ENCODE measurements around the gene PROSER2. TPM values are rescaled to one million over a fixed set of nuclear protein-coding genes. Genes with fewer than 3 reads are reported as not detected.

The PROSER2 gene
- polyA plus RNA-seq, 3 donors, result 1.2 to 2.2 (median 2.0) TPM

GRCh38 chr10:11895598-11895997, 72.4 kb downstream of the PROSER2 start:
- Mint-ChIP-seq H3K36me3 (no peaks in the 10 kb centered on the region), H3K9me3 (peaks cover 0 to 10% (median 3%) of the 10 kb centered on the region in 7 donors), H3K4me1 (no peaks in the 10 kb centered on the region), H3K27me3 (ENCODE audit: low read depth in 3 of 3) (peaks cover 0 to 8% (median 0%) of the 10 kb centered on the region in 3 donors), H3K4me3 (no peak overlapping the region), H3K27ac (no peak overlapping the region)
- TF ChIP-seq CTCF (IDR thresholded peaks at IDR 0.05), result no peak
- no peak overlapping the region for H3K9ac ChIP-seq (ENCODE audit: insufficient read depth, low read length, poor library complexity, severe bottlenecking)
- H3K4me2 ChIP-seq (replicated peaks; ENCODE audit: extremely low read depth, low read length, poor library complexity, severe bottlenecking), result no peak overlapping the region
- no peak for DNase-seq
- no peaks in the 10 kb centered on the region for H3K36me3 ChIP-seq (replicated peaks in 1 of 2; ENCODE audit: control insufficient read depth in 1 of 2, insufficient read depth in 2 of 2, low read length in 2 of 2)
- H3K4me1 ChIP-seq (ENCODE audit: control insufficient read depth in 1 of 2, insufficient read depth in 2 of 2, low read length in 2 of 2), result no peaks in the 10 kb centered on the region
- no peak overlapping the region for H2AFZ ChIP-seq (ENCODE audit: insufficient read depth, low read depth, low read length, poor library complexity, severe bottlenecking)
- WGBS (ENCODE audit: insufficient coverage), result 100% methylated on average over 1 of the region's 5 CpGs
- H3K79me2 ChIP-seq (ENCODE audit: insufficient read depth, low read length), result no peaks in the 10 kb centered on the region
- H4K20me1 ChIP-seq (ENCODE audit: insufficient read depth, low read length), result no peaks in the 10 kb centered on the region
- no peak overlapping the region for H3K4me3 ChIP-seq (replicated peaks in 1 of 3; ENCODE audit: low read depth in 2 of 3, low read length in 3 of 3)
- no peak overlapping the region for H3K27ac ChIP-seq (ENCODE audit: low read depth in 1 of 2, low read length in 2 of 2)
- H3K27me3 ChIP-seq (ENCODE audit: control insufficient read depth in 2 of 2, insufficient read depth in 2 of 2, low read length in 2 of 2), result no peaks in the 10 kb centered on the region
- peaks cover 0 to 9% of the 10 kb centered on the region in 2 donors for H3K9me3 ChIP-seq (replicated peaks in 1 of 2; ENCODE audit: control insufficient read depth in 1 of 2, insufficient read depth in 1 of 2, low read length in 2 of 2)
- intact Hi-C loops (cut with micrococcal nuclease), result no loop called here

GRCh38 chr10:11896549-11897200, 73.5 kb downstream of the PROSER2 start:
- Histone ChIP-seq H3K4me3 (replicated peaks in 1 of 3; ENCODE audit: low read depth in 2 of 3, low read length in 3 of 3) (no peak overlapping the region), H3K9ac (ENCODE audit: insufficient read depth, low read length, poor library complexity, severe bottlenecking) (no peak overlapping the region), H2AFZ (ENCODE audit: insufficient read depth, low read depth, low read length, poor library complexity, severe bottlenecking) (no peak overlapping the region), H3K79me2 (ENCODE audit: insufficient read depth, low read length) (no peaks in the 10 kb centered on the region), H3K27me3 (ENCODE audit: control insufficient read depth in 2 of 2, insufficient read depth in 2 of 2, low read length in 2 of 2) (no peaks in the 10 kb centered on the region), H3K9me3 (replicated peaks in 1 of 2; ENCODE audit: control insufficient read depth in 1 of 2, insufficient read depth in 1 of 2, low read length in 2 of 2) (peaks cover 0 to 9% of the 10 kb centered on the region in 2 donors), H3K36me3 (replicated peaks in 1 of 2; ENCODE audit: control insufficient read depth in 1 of 2, insufficient read depth in 2 of 2, low read length in 2 of 2) (no peaks in the 10 kb centered on the region), H3K4me2 (replicated peaks; ENCODE audit: extremely low read depth, low read length, poor library complexity, severe bottlenecking) (no peak overlapping the region), H4K20me1 (ENCODE audit: insufficient read depth, low read length) (no peaks in the 10 kb centered on the region), H3K27ac (ENCODE audit: low read depth in 1 of 2, low read length in 2 of 2) (no peak overlapping the region), H3K4me1 (ENCODE audit: control insufficient read depth in 1 of 2, insufficient read depth in 2 of 2, low read length in 2 of 2) (peaks cover 0 to 1% of the 10 kb centered on the region in 2 donors)
- Mint-ChIP-seq H3K4me1 (peaks cover 3% of the 10 kb centered on the region), H3K36me3 (no peaks in the 10 kb centered on the region), H3K9me3 (peaks cover 0 to 10% (median 3%) of the 10 kb centered on the region in 7 donors), H3K27me3 (ENCODE audit: low read depth in 3 of 3) (peaks cover 0 to 8% (median 0%) of the 10 kb centered on the region in 3 donors), H3K27ac (no peak overlapping the region), H3K4me3 (no peak overlapping the region)
- no CpG with 5 or more reads among the region's 5 CpGs for WGBS (ENCODE audit: insufficient coverage)
- no peak for DNase-seq
- intact Hi-C loops (cut with micrococcal nuclease), result no loop called here
- no peak for TF ChIP-seq CTCF (IDR thresholded peaks at IDR 0.05)

Measured in CD14-positive monocyte (primary cell).